NCI-H2227 (cell line): ENCODE measurements around the gene ARHGEF40.
A peak's percentile ranks its signal among the peaks of the same experiment; 100 is the strongest.

Experiments used
- DNase-seq: peaks from one replicate; lab custom pipeline; 2025; ENCODE audit not compliant: unreplicated experiment; lab: John Stamatoyannopoulos, UW

ARHGEF40 gene

GRCh38 chr14:21081521-21082142 is 11.5 kb downstream of the ARHGEF40 start:
- DNase-seq, result no peak

- no peak for DNase-seq
These were observed 13.6 kb downstream of the ARHGEF40 start for GRCh38 chr14:21083565-21084325.

GRCh38 chr14:21084396-21084795 is 14.3 kb downstream of the ARHGEF40 start:
- no peak for DNase-seq

GRCh38 chr14:21084998-21085853 is 15.1 kb downstream of the ARHGEF40 start:
- no peak for DNase-seq

- DNase-seq, result no peak
These were observed 16.8 kb downstream of the ARHGEF40 start for GRCh38 chr14:21086908-21087293.

GRCh38 chr14:21087294-21088091 is 17.4 kb downstream of the ARHGEF40 start:
- peak; percentile 95 for DNase-seq

DNA sequence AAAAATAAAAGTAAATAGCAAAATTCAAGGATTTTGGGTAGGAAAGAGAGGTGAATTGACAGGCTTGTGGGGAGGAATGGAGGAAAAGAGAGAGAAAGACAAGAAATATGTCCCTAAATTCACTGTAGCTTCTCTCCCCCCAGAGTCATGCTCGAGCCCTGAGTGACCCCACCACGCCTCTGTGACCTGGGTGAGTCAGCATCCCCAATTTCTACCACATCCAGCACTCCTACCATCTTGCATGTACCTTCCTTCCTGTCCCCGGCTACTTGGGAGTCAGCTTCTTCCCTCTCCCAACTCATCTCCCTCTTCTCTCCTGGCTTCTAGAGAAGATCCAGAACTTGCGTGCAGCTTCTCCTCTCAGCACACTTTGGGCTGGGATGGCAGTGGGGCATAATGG is 18.6 kb downstream of the ARHGEF40 start:
- DNase-seq, result no peak

- no peak for DNase-seq
These were observed 19.2 kb downstream of the ARHGEF40 start for GRCh38 chr14:21089271-21089670.

GRCh38 chr14:21089877-21090193 is 19.7 kb downstream of the ARHGEF40 start:
- no peak for DNase-seq

- DNase-seq, result peak; percentile 20
These were observed 20.3 kb downstream of the ARHGEF40 start for GRCh38 chr14:21090194-21090939.

GRCh38 chr14:21090940-21091663 is 21.0 kb downstream of the ARHGEF40 start:
- no peak for DNase-seq

DNA sequence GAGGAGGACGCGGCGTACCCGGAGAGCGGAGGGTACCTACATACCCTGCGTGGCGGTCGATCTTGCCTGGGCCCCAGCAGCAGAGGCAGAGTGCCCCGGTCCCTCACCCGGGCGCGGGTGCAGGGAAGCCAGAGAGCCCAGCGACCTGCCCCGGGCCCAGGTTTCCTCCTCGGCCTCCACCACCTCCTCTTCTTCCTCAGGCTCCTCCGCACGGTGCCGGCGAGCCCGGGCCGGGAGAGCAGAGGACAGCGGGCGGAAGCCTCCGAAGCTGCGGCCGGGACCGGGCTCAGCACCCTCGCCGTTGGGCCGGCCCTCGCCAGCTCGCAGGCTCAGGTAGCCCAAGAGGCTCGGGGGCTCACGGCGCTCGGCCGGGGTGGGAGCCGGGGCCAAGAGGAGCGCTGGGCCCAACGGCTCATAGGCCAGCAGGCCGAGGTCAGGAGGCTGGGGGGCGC is 21.7 kb downstream of the ARHGEF40 start:
- DNase-seq, result no peak

DNA sequence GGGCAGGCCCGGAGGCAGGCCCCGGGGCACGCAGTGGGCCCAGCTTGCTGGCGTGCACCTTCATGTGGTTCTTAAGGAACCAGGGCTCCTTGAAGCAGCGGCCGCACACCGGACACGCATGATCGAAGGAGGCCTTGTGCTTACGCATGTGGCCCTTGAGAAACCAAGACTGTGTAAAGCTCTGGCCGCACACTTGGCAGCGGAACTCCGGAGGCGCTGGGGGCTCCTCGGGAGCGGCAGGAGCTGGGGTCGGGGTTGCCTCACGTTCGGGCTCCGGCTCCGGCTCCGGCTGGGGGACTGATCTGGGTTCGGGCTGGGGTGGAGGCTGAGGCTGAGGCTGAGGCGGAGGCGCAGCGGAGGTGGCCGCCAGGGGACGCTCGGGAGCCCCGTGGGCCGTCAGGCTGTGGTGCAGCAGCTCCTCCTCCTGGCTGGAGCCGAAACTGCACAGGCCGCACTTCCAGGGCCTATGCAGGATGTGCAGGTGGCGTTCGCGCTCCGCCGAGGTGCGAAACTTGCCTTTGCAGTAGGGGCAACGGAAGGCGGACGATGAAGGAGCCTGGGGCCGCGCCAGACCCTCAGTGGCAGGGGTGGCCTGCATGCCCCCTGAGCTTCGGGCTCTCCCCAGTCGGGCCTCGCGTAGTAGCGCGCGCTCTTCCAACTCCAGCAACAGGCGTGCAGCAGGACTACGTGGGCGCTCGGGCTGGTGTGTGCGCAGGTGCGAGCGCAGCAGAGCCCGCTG is 22.3 kb downstream of the ARHGEF40 start:
- peak; percentile 11 for DNase-seq

DNA sequence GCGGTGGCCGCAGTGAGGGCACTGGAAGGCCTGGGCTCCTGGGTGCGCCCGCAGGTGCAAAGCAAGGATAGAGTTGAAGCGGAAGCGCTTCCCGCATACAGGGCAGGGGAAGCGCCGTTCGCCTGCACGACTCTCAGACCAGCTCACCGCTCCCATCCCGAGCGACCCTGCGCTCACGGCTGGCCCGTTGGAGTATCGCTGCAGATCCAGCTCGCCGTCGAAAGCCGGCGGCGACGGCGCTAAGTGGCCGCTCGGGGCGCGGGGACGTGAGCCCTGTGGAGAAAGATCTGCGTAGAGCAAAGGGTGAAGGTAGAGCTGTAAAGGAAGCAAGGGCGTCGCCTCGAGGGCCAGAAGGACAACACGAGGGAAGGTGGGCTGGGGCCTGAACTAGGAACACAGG is 22.9 kb downstream of the ARHGEF40 start:
- DNase-seq, result no peak

DNA sequence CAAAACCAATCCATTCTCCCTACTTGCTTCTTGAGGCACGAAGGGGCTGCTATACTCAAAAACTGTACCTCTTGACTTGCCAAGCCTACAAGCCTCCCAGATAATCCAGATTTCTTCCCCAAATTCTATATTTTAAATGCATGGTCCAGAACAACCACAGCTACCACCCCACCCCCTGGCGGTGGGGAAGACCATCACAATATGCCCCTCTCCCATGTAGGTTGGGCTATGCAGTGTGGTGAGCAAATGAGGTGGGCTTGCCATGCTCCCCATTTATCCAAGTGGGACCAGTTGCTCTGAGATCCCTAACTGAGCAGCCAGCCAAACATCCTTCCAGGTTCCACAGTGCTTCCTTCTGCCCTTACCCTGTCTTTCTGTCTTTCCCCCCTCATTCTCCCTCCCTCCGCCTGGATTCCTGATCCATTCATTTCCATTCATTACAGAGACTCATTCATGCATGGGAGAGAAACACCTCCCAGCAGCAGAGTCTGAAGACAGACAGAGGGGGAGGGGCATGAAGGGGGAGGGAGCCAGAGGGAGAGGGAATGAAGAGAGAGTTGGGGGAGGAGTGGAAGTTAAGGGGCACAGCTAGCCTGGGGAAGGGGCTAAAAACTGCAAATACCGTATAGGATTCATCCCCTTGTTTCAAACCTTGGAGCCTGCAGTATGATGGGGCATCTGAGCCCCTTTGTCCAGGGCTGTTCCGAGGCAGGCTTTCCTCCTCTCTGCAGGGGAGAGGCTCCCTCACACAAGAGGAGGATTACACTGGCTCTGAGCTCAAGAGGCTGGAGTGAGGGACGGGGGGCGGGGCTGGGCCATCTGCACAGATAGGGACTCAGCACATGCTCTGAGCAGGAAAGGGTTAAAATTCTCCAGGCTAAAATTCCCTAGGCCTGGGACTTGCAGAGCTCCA is 23.9 kb downstream of the ARHGEF40 start:
- peak; percentile 88 for DNase-seq

GRCh38 chr14:21095430-21096205 is 25.5 kb downstream of the ARHGEF40 start:
- no peak for DNase-seq

DNA sequence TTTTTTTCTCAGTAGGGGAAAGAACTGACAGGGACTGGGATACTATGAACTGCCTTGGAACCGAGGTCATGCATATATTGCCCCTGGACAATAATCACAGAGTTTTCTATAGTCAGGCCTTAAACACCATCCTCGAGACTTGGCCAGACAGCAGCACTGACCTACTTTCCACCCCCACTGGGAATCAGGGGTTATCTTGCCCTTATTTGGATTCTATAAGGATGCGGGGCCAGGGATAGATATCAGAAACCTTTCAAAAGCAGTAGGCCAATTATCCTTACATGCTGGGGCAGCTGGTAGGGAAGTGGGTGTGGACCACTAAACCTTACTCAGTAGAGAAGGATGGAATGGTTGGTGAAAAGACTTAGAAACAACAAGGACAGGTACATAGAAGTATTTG is 26.3 kb downstream of the ARHGEF40 start:
- DNase-seq, result no peak
